PFSK-1 (cell line): Measurements from ENCODE around the gene RIPK1.

ENCODE experiments used
- FOXP2 ChIP-seq: optimal IDR thresholded peaks from 2 replicates; pipeline ENCODE3; 2011; ENCODE audit warnings: borderline replicate concordance, control low read depth, inconsistent platforms; ENCODE audit not compliant: insufficient read depth; ENCODE audit errors: extremely low read length, extremely low read depth
- POLR2AphosphoS5 ChIP-seq: IDR thresholded peaks from 2 replicates; pipeline ENCODE4 v1.6.1; 2012; ENCODE audit warnings: low read depth, mild to moderate bottlenecking, control low read depth, low read length, moderate library complexity
- SIN3A ChIP-seq: IDR thresholded peaks from 2 replicates; pipeline ENCODE4 v1.6.1; 2012; ENCODE audit warnings: mild to moderate bottlenecking, low read length, moderate library complexity, borderline replicate concordance; ENCODE audit not compliant: insufficient read depth
- TAF1 ChIP-seq: IDR thresholded peaks from 2 replicates; pipeline ENCODE4 v1.6.1; 2012; ENCODE audit warnings: low read length, control low read depth, borderline replicate concordance; ENCODE audit not compliant: insufficient read depth
- TF ChIP-seq, protein P1 (sequence below), 2 experiments: IDR thresholded peaks; 2 replicates each; pipeline versions ENCODE4 v1.6.1 to v1.8.0; 2011 to 2012; ENCODE audit warnings: low read depth in 2 of 2, low read length in 2 of 2, control low read depth in 1 of 2, inconsistent platforms in 1 of 2, mild to moderate bottlenecking in 1 of 2, moderate library complexity in 1 of 2; ENCODE audit not compliant: insufficient read depth in 1 of 2

DNA sequence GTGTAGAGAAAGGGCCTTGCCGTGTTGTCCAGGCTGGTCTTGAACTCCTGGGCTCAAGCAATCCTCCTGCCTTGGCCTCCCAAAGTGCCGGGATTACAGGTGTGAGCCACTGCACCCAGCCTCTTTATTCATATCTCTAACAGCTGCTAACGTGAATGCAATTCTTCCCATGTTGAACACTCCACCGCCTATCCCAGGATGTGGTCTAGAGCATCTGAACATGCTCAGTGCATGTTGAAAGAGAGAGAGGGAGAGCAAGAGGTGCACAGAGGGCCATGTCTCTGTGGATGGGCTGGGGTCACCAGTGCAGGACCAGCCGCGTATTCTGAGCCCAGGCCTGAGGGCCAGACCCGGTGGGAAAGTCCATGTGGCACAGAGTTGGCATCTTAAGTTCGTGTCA lies 76.3 kb downstream of the RIPK1 start:
- TF ChIP-seq POLR2AphosphoS5 (no peak), TAF1 (no peak), SIN3A (no peak), FOXP2 (no peak)
- TF ChIP-seq, protein P1, sequence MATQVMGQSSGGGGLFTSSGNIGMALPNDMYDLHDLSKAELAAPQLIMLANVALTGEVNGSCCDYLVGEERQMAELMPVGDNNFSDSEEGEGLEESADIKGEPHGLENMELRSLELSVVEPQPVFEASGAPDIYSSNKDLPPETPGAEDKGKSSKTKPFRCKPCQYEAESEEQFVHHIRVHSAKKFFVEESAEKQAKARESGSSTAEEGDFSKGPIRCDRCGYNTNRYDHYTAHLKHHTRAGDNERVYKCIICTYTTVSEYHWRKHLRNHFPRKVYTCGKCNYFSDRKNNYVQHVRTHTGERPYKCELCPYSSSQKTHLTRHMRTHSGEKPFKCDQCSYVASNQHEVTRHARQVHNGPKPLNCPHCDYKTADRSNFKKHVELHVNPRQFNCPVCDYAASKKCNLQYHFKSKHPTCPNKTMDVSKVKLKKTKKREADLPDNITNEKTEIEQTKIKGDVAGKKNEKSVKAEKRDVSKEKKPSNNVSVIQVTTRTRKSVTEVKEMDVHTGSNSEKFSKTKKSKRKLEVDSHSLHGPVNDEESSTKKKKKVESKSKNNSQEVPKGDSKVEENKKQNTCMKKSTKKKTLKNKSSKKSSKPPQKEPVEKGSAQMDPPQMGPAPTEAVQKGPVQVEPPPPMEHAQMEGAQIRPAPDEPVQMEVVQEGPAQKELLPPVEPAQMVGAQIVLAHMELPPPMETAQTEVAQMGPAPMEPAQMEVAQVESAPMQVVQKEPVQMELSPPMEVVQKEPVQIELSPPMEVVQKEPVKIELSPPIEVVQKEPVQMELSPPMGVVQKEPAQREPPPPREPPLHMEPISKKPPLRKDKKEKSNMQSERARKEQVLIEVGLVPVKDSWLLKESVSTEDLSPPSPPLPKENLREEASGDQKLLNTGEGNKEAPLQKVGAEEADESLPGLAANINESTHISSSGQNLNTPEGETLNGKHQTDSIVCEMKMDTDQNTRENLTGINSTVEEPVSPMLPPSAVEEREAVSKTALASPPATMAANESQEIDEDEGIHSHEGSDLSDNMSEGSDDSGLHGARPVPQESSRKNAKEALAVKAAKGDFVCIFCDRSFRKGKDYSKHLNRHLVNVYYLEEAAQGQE (IDR thresholded peaks at IDR 0.05; ENCODE audit: insufficient read depth in 1 of 2, low read depth in 2 of 2, low read length in 2 of 2): no peak
